Forelimb muscle (tissue), 1 donor: ENCODE results near the gene AGT. TPM values are rescaled to one million over a fixed set of nuclear protein-coding genes. Genes with fewer than 3 reads are reported as not detected.
"Not testable (repeated sequence)": the region's sequence is repeated elsewhere in the genome, so short reads cannot be mapped to it uniquely, and the experiment has no call there.

ENCODE experiments used
- DNase-seq: peaks from one replicate; pipeline ENCODE4 v3.0.0-alpha.2; 2013; ENCODE audit warnings: low read depth
- polyA plus RNA-seq: library from polyadenylated mRNA; unstranded; fragments of 120-200 nt; gene quantifications from one replicate; pipeline ENCODE4 v1.2.1, GENCODE V29; 2013; ENCODE audit not compliant: insufficient read length

The AGT gene
- polyA plus RNA-seq, 1 donor = 17.4 TPM

DNA sequence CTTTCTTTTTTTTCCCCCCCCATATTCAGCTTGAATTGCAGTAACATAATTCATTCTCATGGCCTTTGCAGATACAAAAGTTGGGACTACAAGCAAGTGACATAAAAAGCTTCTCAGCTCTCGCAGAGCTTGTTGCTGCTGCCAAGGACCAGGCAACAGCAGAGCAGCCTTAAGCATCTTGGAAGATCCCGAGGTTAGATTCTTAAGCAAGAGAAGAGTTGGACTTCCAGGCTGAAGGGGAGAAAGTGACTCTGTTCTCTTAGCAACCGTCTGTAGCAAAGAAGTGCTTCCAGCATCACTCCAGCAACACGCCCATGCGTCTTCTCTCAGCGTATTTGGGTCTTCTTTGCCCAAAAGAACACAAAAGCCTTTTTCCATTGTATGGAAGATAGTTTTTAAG lies 20.7 kb downstream of the AGT start:
- DNase-seq = no peak

DNA sequence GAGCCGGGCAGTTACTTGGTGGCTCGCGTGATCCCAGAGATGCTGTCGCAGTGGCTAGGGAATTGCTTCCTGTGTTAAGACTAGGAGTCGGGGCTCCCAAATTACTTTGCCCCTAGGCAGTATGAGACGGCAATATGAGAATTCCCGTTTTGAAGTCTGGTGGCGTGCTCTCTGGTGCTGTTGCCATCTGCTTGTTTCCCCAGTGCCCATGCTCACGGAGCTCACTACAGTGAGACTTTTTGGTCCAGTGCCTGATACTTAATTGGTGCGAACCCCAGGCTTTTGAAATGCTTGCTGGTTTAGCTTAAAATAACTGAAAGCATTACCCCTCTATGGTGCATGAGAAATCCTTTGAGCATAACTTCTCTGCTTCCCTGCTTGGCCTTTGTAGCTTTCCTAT lies 22.3 kb downstream of the AGT start:
- DNase-seq = no peak

DNA sequence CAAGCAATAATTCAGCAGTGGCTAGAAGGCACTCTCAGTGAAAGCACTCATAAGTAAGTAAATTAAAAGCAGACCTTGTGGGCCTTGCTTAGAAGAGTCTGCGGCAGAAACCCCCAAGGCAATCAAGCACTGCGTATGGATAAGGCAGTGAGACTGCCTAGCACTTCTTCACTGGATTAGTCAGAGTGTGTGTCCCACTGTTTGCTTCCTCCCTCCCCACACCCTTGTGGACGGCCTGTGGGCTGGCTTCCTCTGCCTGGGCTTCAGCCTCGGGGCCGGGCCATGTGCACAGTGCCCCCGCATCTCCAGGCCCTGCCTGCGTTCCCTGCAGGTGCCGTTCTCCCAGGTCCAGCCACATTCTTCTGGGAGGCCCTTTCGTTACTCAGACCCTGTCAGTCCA lies 23.8 kb downstream of the AGT start:
- no peak for DNase-seq

DNA sequence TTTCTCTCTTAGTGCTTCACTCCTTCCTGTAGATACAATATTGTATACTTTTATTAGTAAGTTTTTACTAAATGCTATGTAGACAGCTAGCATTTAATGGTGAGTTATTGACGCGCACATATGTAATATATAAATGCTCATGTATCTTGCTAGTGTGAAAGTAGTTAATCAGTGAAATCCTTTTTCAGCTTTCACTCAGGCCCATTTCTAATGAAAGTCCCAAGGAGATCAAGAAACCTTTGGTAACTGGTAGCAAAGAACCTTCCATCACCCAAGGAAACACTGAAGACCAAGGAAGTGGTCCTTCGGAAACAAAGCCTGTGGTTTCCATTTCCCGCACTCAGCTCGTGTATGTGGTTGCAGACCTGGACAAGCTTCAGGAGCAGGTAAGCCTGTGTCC lies 27.2 kb downstream of the AGT start:
- no peak for DNase-seq

- DNase-seq = no peak
These were observed 28.9 kb downstream of the AGT start for GRCh38 chr1:230684998-230685397.

GRCh38 chr1:230684146-230684545 lies 29.8 kb downstream of the AGT start:
- no peak for DNase-seq

DNA sequence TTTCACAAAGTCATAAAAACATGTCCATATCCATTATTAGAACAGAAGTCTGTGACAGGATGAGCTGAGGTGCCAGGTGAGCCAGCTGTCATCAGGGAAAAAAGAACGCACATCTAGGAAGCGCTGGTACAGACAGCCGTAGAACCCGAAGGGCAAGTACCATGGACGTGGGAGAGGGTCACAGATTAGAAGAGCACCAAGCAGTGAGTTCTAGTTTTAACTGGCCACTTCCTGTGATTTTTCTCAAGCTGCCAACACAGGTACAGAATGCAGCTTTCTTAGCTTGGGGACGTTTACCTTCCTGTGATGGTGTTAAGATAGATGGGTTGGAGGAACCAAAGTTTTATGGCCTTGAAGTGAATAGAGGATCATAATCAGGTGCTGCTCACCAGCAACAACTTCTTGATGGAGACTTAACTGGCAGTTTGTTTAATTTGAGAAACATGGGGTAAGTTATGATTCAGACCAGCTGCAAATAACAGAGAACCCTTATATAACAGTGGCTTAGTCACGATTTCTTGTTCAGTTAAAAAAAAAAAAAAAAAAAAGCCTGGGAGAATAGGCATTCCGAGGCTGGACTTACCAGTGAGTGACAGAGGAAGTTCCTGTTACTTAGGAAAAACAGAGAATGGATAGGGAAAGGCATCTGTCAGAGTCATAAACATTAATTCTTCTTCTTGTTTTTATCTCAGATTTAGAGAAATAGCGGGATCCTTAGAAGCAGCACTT lies 30.9 kb downstream of the AGT start:
- DNase-seq = no peak

DNA sequence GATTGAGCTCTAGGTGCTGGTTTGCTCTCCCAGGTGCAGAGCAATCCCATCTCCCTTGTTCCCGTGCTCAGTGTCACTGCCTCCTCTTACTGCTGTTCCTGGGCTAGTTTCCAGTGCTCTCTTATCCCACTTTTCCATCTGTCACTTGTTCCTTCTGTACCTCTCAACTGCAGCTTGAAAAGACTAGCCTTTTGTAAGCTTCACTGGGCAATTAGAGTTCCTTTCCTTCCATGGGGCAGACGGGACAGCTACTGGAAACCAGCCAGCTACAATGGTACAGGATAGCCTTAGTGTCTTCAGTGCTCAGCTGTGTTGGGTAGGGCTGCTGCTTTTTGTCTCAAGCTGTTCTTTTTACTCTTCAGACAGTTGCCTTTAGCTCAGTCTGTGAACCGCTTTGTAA lies 31.6 kb downstream of the AGT start:
- DNase-seq = no peak

DNA sequence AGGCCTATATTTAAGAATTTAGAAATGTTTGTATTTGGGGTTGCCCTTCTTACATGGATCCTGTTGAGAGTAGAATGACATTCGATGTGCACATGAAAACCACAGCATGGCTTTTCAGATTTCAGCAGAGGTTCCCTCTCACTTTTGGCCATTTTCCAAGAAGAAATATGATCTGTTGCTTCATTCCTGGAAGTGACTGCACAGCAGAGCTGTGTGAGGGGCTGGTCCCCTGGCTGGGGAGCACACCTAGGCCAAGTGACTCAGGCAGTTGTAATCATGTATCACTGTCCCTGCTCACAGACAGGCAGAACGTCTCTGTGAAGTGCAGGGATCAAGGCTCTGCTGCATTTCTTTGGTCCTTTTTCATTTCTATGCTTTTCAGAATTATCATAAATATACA lies 32.3 kb downstream of the AGT start:
- no peak for DNase-seq

- no peak for DNase-seq
These were observed 33.5 kb downstream of the AGT start for GRCh38 chr1:230680300-230681025.

GRCh38 chr1:230679825-230680224 lies 34.1 kb downstream of the AGT start:
- no peak for DNase-seq

DNA sequence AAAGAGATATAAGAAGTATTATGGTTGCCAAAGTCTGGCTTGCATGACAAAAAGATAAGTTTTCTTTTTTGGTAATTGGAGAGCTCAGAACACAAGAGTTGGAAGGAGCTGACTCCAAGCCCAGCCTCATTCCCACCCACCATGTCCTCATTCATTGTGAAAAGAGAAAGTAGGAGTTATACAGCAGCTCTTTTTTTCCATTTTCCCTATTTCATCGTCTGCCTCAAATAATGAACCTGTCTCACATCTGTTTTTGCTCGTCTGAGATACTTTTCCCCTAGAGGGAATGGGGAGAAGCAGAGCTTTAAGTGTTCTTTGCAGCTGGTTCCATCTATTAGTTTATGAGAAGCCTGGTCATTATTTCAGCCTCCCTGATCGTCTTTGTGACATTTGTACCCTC lies 34.7 kb downstream of the AGT start:
- DNase-seq = no peak

DNA sequence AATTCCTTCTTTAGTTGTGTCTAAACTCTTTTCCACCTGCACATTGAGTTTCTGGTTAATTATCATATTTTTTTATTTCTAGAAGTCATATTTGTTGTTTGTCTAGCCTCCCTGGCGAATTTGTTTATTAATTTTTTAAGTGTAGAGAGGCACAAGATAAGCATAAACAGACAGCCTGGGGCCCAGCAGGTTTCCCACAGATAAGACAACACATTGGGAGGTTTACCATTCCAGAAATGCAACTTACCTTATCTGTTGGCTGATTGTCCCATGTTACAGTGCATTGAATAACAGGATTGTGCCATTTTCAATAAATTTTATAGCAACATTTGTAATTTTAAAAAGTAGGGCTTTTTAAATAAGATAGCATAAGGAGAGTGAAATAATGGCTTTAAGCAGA lies 36.7 kb downstream of the AGT start:
- no peak for DNase-seq

- DNase-seq = no peak
These were observed 39.3 kb downstream of the AGT start for GRCh38 chr1:230674581-230674980.

GRCh38 chr1:230669543-230669942 lies 44.4 kb downstream of the AGT start:
- no peak for DNase-seq

DNA sequence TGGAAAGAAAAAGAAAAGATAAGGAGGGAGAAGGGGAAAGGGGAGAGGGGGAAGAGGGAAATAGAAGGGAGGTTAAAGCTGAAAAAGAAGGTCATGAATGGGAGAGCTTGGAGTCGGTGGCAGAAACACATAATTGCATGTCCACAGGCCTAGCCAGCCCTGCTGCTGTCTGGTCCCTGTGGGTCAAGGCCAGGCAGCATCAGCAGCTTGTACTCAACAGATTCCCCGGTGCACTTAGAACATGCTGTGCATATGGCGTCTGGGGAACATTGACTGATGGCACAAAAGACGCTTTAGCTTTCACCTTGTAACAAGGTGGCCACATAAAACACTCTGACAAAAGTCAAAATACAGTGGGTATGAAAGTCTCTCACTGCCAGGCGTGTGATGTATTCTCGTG lies 45.7 kb downstream of the AGT start:
- DNase-seq = no peak

- DNase-seq = no peak
These were observed 51.9 kb downstream of the AGT start for GRCh38 chr1:230661976-230662375.

DNA sequence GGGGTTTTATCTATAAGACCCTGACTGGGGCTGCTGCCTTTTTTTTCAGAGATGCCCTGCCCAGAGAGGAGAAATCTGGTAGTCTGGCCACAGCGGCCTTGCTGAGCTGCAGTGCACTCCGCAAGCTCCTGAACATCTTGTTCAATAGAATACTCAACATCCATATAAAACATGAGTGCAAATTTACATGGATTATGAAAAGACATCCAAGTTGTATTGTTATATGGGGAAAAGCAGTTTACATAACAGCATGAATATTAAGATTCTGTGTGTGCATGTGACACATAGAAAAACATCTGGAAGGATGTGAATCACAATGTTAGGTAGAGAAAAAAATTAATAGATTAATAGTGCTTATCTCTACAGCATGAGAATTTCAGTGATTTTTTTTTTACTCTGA lies 55.2 kb downstream of the AGT start:
- no peak for DNase-seq

DNA sequence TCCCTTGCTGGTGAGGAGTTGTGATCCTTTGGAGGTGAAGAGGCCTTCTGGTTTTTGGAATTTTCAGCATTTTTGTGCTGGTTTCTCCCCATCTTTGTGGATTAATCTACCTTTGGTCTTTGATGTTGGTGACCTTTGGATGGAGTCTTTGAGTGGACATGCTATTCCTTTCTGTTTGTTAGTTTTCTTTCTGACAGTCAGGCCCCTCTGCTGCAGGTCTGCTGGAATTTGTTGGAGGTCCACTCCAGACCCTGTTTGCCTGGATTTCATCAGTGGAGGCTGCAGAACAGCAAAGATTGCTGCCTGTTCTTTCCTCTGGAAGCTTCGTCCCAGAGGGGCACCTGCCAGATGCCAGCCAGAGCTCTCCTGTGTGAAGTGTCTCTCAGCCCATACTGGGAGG lies 55.8 kb downstream of the AGT start:
- DNase-seq = not testable (repeated sequence)

GRCh38 chr1:230656719-230657118 lies 57.2 kb downstream of the AGT start:
- not testable (repeated sequence) for DNase-seq
